ENCODE measurements around the gene FGD3.
"Not testable (repeated sequence)": the region's sequence is repeated elsewhere in the genome, so short reads cannot be mapped to it uniquely, and the experiment has no call there.

FGD3 gene

GRCh38 chr9:92947268-92948037, at the start of gene FGD3:
FGD3 (plus strand) TSS chr9:92947523; CDS start chr9:92976257, 28,734 bp downstream.
- FAIRE-seq (no peak), DNase-seq (ENCODE audit: insufficient read length, low spot score) (peak; percentile 80)
- TF ChIP-seq CTCF (IDR thresholded peaks at IDR 0.05; ENCODE audit: insufficient read depth, missing control alignments) = no peak

- FAIRE-seq = not testable (repeated sequence)
Measured at GRCh38 chr9:92905137-92905536, 42.2 kb upstream of the FGD3 start.

GRCh38 chr9:92911511-92912475, 35.5 kb upstream of the FGD3 start:
- TF ChIP-seq CTCF (IDR thresholded peaks at IDR 0.05; ENCODE audit: insufficient read depth, missing control alignments) = no peak
- FAIRE-seq = no peak
- DNase-seq (ENCODE audit: insufficient read length, low spot score) = no peak

More at GRCh38 chr9:92905137-92905536, 42.2 kb upstream of the FGD3 start:
- not testable (repeated sequence) for DNase-seq (ENCODE audit: insufficient read length, low spot score)

- FAIRE-seq (no peak), DNase-seq (ENCODE audit: insufficient read length, low spot score) (no peak)
- no peak for TF ChIP-seq CTCF (IDR thresholded peaks at IDR 0.05; ENCODE audit: insufficient read depth, missing control alignments)
Measured at GRCh38 chr9:92917176-92917800, 30.0 kb upstream of the FGD3 start.

GRCh38 chr9:92920437-92920836, 26.9 kb upstream of the FGD3 start:
- DNase-seq (ENCODE audit: insufficient read length, low spot score) = no peak
- FAIRE-seq = no peak
- no peak for TF ChIP-seq CTCF (IDR thresholded peaks at IDR 0.05; ENCODE audit: insufficient read depth, missing control alignments)

- DNase-seq (ENCODE audit: insufficient read length, low spot score) (no peak), FAIRE-seq (no peak)
- no peak for TF ChIP-seq CTCF (IDR thresholded peaks at IDR 0.05; ENCODE audit: insufficient read depth, missing control alignments)
Measured at GRCh38 chr9:92931606-92932005, 15.7 kb upstream of the FGD3 start.

- DNase-seq (ENCODE audit: insufficient read length, low spot score) (no peak), FAIRE-seq (no peak)
- no peak for TF ChIP-seq CTCF (IDR thresholded peaks at IDR 0.05; ENCODE audit: insufficient read depth, missing control alignments)
Measured at GRCh38 chr9:92934321-92934720, 13.0 kb upstream of the FGD3 start.

All from D721Med (cell line).